Measurements from ENCODE around the gene PHLDB2. TPM values are rescaled to one million over a fixed set of nuclear protein-coding genes. Genes with fewer than 3 reads are reported as not detected.

PHLDB2 gene
- total and polyA plus RNA-seq, 10 of the 15 experiments (the other 5 are each of a cell fraction or from before 2014, with no cell fraction given), result 0.03 to 0.67 (median 0.40) TPM

- no peak for ATAC-seq
- TF ChIP-seq, protein P1, sequence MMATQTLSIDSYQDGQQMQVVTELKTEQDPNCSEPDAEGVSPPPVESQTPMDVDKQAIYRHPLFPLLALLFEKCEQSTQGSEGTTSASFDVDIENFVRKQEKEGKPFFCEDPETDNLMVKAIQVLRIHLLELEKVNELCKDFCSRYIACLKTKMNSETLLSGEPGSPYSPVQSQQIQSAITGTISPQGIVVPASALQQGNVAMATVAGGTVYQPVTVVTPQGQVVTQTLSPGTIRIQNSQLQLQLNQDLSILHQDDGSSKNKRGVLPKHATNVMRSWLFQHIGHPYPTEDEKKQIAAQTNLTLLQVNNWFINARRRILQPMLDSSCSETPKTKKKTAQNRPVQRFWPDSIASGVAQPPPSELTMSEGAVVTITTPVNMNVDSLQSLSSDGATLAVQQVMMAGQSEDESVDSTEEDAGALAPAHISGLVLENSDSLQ (IDR thresholded peaks at IDR 0.05), result no peak
- TF ChIP-seq JUNB (IDR thresholded peaks at IDR 0.05) (no peak), RAD21 (IDR thresholded peaks at IDR 0.05; ENCODE audit: insufficient read depth, low read depth, low read length) (no peak), ZBTB11 (CRISPR knock-in tag; IDR thresholded peaks at IDR 0.05) (no peak), PAX5 (IDR thresholded peaks at IDR 0.05; ENCODE audit: borderline replicate concordance, low read depth, low read length) (no peak), FOS (IDR thresholded peaks at IDR 0.05; ENCODE audit: borderline replicate concordance, extremely low read depth, insufficient read length) (no peak), SRF (IDR thresholded peaks at IDR 0.05; ENCODE audit: low read depth in 2 of 2, low read length in 2 of 2) (no peak), BHLHE40 (IDR thresholded peaks at IDR 0.05; ENCODE audit: borderline replicate concordance in 1 of 2, low read depth in 2 of 2, low read length in 1 of 2) (no peak), CBFB (IDR thresholded peaks at IDR 0.05; ENCODE audit: low read depth) (no peak), EED (IDR thresholded peaks at IDR 0.05; ENCODE audit: low read depth) (no peak), MLLT1 (IDR thresholded peaks at IDR 0.05) (no peak), STAT1 (conservative IDR thresholded peaks at IDR 0.05) (no peak), ZBTB40 (IDR thresholded peaks at IDR 0.05; ENCODE audit: borderline replicate concordance) (no peak), TCF3 (IDR thresholded peaks at IDR 0.05; ENCODE audit: borderline replicate concordance, insufficient read depth, low read depth, low read length) (no peak), NR2F1 (conservative IDR thresholded peaks at IDR 0.05) (no peak)
Measured at GRCh38 chr3:111926266-111926676, 67.2 kb downstream of the PHLDB2 start.

More at GRCh38 chr3:111926266-111926676, 67.2 kb downstream of the PHLDB2 start:
- WGBS (ENCODE audit: insufficient coverage, insufficient replicate concordance, low lambda C conversion rate, missing lambda C conversion rate), result 4% methylated on average over 3 of the region's 3 CpGs
- H3K4me3 ChIP-seq, result no peak overlapping the region
- no peaks in the 10 kb centered on the region for H3K4me1 ChIP-seq (ENCODE audit: control insufficient read depth, insufficient read depth, low read length)
- no peaks in the 10 kb centered on the region for H3K9me3 ChIP-seq (replicated peaks; ENCODE audit: control insufficient read depth, insufficient read depth, low read length)
- in situ Hi-C loops (cut with MboI) (no loop called here), intact Hi-C loops (cut with micrococcal nuclease; ENCODE audit: unreplicated experiment) (no loop called here)
- ChIA-PET CTCF (interaction anchor here (0.9 kb wide), 1 partner anchor 27 kb away, joined by 4 read pairs; no protein-coding TSS in a partner anchor), SMC1A (ENCODE audit: uncharacterized antibody, unreplicated experiment) (no interaction called here), POLR2A (interaction anchor here (0.7 kb wide), 1 partner anchor 114 kb away, joined by 4 read pairs; no protein-coding TSS in a partner anchor), RAD21 (ENCODE audit: unreplicated experiment) (interaction anchor here (1.2 kb wide), 1 partner anchor 15 kb away, joined by 4 read pairs; no protein-coding TSS in a partner anchor)
- no peaks in the 10 kb centered on the region for H3K27me3 ChIP-seq (replicated peaks in 1 of 2; ENCODE audit: control insufficient read depth in 2 of 2, insufficient read depth in 2 of 2, low read length in 1 of 2)
- H2AFZ ChIP-seq (ENCODE audit: control insufficient read depth, low read depth, low read length), result no peak overlapping the region
- no peak overlapping the region for H3K9ac ChIP-seq (ENCODE audit: control insufficient read depth, insufficient read depth, low read length)
- H3K27ac ChIP-seq (ENCODE audit: control insufficient read depth, insufficient read depth), result no peak overlapping the region
- no peaks in the 10 kb centered on the region for H3K36me3 ChIP-seq (ENCODE audit: control insufficient read depth in 2 of 2, insufficient read depth in 2 of 2, low read length in 1 of 2)
- FAIRE-seq (no peak), DNase-seq (ENCODE audit: low read depth, low spot score) (no peak)
- no peaks in the 10 kb centered on the region for H4K20me1 ChIP-seq (ENCODE audit: control insufficient read depth, insufficient read depth)
- no TSS peak for BruUV-seq (replicated peaks)
- H3K4me2 ChIP-seq (ENCODE audit: control insufficient read depth, insufficient read depth), result no peak overlapping the region
- no peaks in the 10 kb centered on the region for H3K79me2 ChIP-seq (ENCODE audit: control insufficient read depth, insufficient read depth, low read length)
